Cortex of kidney (tissue), 1 donor: ENCODE measurements around the gene TMEM115.

ENCODE experiments used
- DNase-seq: peaks from one replicate; lab custom pipeline; 2025; lab: John Stamatoyannopoulos, UW

Gene TMEM115

GRCh38 chr3:50331364-50331907, 27.9 kb downstream of the TMEM115 start:
- no peak for DNase-seq

- no peak for DNase-seq
Measured at GRCh38 chr3:50330330-50330729, 29.0 kb downstream of the TMEM115 start.

- DNase-seq: no peak
Measured at GRCh38 chr3:50327943-50328691, 31.2 kb downstream of the TMEM115 start, which contains the start of gene TUSC2. TUSC2 (minus strand) TSS chr3:50328223; CDS start chr3:50328099, 124 bp downstream.

GRCh38 chr3:50327129-50327528, 32.2 kb downstream of the TMEM115 start:
- no peak for DNase-seq

- no peak for DNase-seq
Measured at GRCh38 chr3:50326182-50326541, 33.2 kb downstream of the TMEM115 start.

- no peak for DNase-seq
Measured at GRCh38 chr3:50325497-50326181, 33.7 kb downstream of the TMEM115 start.

- DNase-seq: no peak
Measured at GRCh38 chr3:50325113-50325480, 34.2 kb downstream of the TMEM115 start.

GRCh38 chr3:50324351-50325112, 34.8 kb downstream of the TMEM115 start:
- DNase-seq: no peak

- no peak for DNase-seq
Measured at GRCh38 chr3:50323614-50324199, 35.6 kb downstream of the TMEM115 start.

GRCh38 chr3:50323092-50323600, 36.2 kb downstream of the TMEM115 start:
- DNase-seq: no peak

GRCh38 chr3:50322386-50323091, 36.8 kb downstream of the TMEM115 start, which contains the start of gene HYAL2:
HYAL2 (minus strand) TSS chr3:50322745; CDS start chr3:50320489, 2,256 bp downstream.
- no peak for DNase-seq

- DNase-seq: no peak
Measured at GRCh38 chr3:50322115-50322385, 37.3 kb downstream of the TMEM115 start.

GRCh38 chr3:50321336-50322114, 37.8 kb downstream of the TMEM115 start:
- DNase-seq: no peak

GRCh38 chr3:50320853-50321335, 38.4 kb downstream of the TMEM115 start:
- no peak for DNase-seq

- DNase-seq: no peak
Measured at GRCh38 chr3:50319894-50320625, 39.3 kb downstream of the TMEM115 start.

GRCh38 chr3:50319181-50319893, 40.0 kb downstream of the TMEM115 start:
- no peak for DNase-seq

GRCh38 chr3:50318615-50319014, 40.7 kb downstream of the TMEM115 start:
- no peak for DNase-seq

GRCh38 chr3:50318163-50318562, 41.2 kb downstream of the TMEM115 start:
- no peak for DNase-seq

- DNase-seq: no peak
Measured at GRCh38 chr3:50317300-50317699, 42.0 kb downstream of the TMEM115 start.
